ENCODE results near the gene STX7.

DNA sequence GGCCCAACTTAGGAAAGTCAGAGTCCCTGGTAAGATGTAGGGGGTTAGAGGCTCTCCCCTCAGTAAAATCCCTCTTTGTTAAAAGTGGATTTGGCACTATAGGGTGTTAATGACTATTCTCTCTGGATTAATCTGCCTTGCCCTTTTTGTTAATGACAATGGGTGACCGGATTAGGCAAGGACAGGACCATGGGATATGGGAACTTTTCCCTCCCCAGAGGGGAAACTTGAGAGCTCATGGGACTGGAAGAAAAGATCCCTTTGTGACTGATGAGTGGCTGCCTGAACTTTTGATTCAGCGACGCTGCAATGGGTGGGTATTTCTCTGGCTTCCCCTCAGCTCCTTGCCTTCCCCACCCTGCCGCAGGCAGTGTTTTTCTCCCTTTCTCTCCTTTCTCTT is 12.9 kb upstream of the STX7 start:
- TF ChIP-seq CTCF (IDR thresholded peaks at IDR 0.05) (no peak), POLR2A (IDR thresholded peaks at IDR 0.05) (no peak)

Data from uterus (tissue), 2 donors.